Endodermal cell (in vitro differentiated cells): ENCODE results near the gene SLAMF6. TPM values are rescaled to one million over a fixed set of nuclear protein-coding genes. Genes with fewer than 3 reads are reported as not detected.
A peak's percentile ranks its signal among the peaks of the same experiment; 100 is the strongest.

Source experiments
- DNase-seq: peaks from one replicate; pipeline ENCODE4 v3.0.0-alpha.2; 2017
- H3K27ac ChIP-seq: 2 replicates; pipeline ENCODE4 v1.5.1; 2013; ENCODE audit warnings: mild to moderate bottlenecking, low read depth, low read length, moderate library complexity
- H3K27me3 ChIP-seq: 2 replicates; pipeline ENCODE4 v1.6.1; 2013; ENCODE audit warnings: mild to moderate bottlenecking, low read length, moderate library complexity; ENCODE audit not compliant: insufficient read depth, control insufficient read depth, poor library complexity, severe bottlenecking
- H3K36me3 ChIP-seq: 2 replicates; pipeline ENCODE4 v1.7.0; 2013; ENCODE audit warnings: mild to moderate bottlenecking, low read length, moderate library complexity; ENCODE audit not compliant: control insufficient read depth, insufficient read depth
- H3K4me1 ChIP-seq: one replicate; pipeline ENCODE4 v1.7.0; 2013; ENCODE audit warnings: low read length; ENCODE audit not compliant: control insufficient read depth, insufficient read depth
- H3K4me3 ChIP-seq: 2 replicates; pipeline ENCODE4 v1.5.1; 2013; ENCODE audit warnings: mild to moderate bottlenecking, low read length, moderate library complexity
- H3K9ac ChIP-seq: 2 replicates; pipeline ENCODE4 v1.6.1; 2013; ENCODE audit warnings: mild to moderate bottlenecking, low read length, moderate library complexity; ENCODE audit not compliant: poor library complexity, severe bottlenecking; ENCODE audit errors: extremely low read depth
- H3K9me3 ChIP-seq: 2 replicates; pipeline ENCODE4 v1.6.1; 2013; ENCODE audit warnings: mild to moderate bottlenecking, low read length, moderate library complexity; ENCODE audit not compliant: control insufficient read depth
- H3K27ac Mint-ChIP-seq: 2 replicates; pipeline ENCODE4 v1.8.0; 2020; ENCODE audit warnings: mixed read lengths
- H3K27me3 Mint-ChIP-seq: 2 replicates; pipeline ENCODE4 v1.8.0; 2021; ENCODE audit warnings: mild to moderate bottlenecking, mixed read lengths; ENCODE audit not compliant: insufficient read depth
- H3K36me3 Mint-ChIP-seq: 2 replicates; pipeline ENCODE4 v1.8.0; 2020; ENCODE audit warnings: low read depth, mixed read lengths
- H3K4me1 Mint-ChIP-seq: 2 replicates; pipeline ENCODE4 v1.8.0; 2020; ENCODE audit warnings: mixed read lengths
- H3K4me3 Mint-ChIP-seq: 2 replicates; pipeline ENCODE4 v1.8.0; 2020; ENCODE audit warnings: mild to moderate bottlenecking, moderate library complexity, mixed read lengths
- H3K9me3 Mint-ChIP-seq: 2 replicates; pipeline ENCODE4 v1.8.0; 2020; ENCODE audit warnings: mild to moderate bottlenecking, mixed read lengths
- WGBS, 2 experiments: methylation state at CpG; one replicate each; pipeline versions ENCODE4 v1.1.5 to v1.1.7; 2013; ENCODE audit warnings: missing lambda C conversion rate in 2 of 2, mixed read lengths in 1 of 2; ENCODE audit not compliant: insufficient coverage in 1 of 2, insufficient read length in 1 of 2; 5-methylcytosine and 5-hydroxymethylcytosine counted together
- total RNA-seq, 2 donors: library from RNA; stranded (reverse); fragmentation: NEBNext Ultra II Directional in 1 of 2; extraction: Animal tissue kit (Norgen Biotek cat#: 25700) in 1 of 2; gene quantifications; 2 replicates in 1 of 2; 3 replicates in 1 of 2; pipeline ENCODE4 v1.2.1, GENCODE V29; 2021
- TF ChIP-seq, protein P1 (sequence below): fragments of 200-600 bp; sonication (generic); conservative IDR thresholded peaks from 2 replicates; pipeline ENCODE4 v1.5.0; 2021; ENCODE audit warnings: antibody characterized with exemption, mild to moderate bottlenecking

The SLAMF6 gene
- total RNA-seq, 2 donors from 2014 or later, result not detected

DNA sequence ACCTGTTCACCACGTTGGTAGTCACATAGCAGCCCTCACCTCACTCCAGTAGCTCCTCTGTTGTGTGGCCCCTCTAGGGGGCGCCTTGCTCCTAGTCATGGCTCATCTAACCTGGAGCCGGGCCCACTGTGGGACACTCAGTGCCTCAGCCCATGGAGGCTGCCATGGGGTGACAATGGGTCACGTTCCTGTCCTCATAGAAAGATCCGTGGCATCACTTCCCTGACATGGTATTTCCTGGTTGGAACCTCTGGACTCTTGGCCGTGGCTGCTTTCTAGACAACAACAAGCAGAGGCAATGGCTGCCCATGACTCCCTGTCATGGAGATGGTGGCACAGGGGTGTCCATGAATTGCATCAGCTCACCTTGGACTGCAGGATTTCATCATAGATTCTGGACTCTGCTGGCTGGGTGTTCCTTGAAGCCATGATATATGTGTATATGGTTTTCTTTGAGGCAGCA is 27.5 kb upstream of the SLAMF6 start:
- WGBS, 2 experiments, result 85 to 86% methylated on average over 5 to 6 of the region's 6 CpGs

DNA sequence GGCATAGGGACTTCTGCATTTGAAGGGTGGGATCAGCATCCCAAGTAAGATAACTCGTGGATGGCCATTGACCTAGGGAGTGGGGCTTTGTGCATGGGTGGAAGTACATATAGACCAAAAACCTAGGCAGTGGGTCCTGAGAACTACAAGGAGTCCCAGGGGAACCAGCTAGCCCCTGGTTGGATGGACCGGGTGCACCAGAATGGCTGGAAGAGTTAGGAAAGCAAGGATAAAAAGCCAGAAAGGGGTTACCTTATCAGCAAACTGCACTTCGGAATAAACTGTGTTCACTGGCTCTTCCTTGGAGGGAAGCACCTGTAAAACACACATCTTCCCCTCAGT is 26.6 kb upstream of the SLAMF6 start:
- no peak overlapping the region for H3K4me3 Mint-ChIP-seq
- H3K27me3 ChIP-seq, result no peaks in the 10 kb centered on the region
- no peak overlapping the region for H3K27ac ChIP-seq
- no peak overlapping the region for H3K4me3 ChIP-seq
- no peaks in the 10 kb centered on the region for H3K4me1 ChIP-seq
- no peak overlapping the region for H3K9ac ChIP-seq
- no peaks in the 10 kb centered on the region for H3K9me3 ChIP-seq
- WGBS, 2 experiments, result 76 to 81% methylated on average over 2 to 3 of the region's 3 CpGs
- no peak overlapping the region for H3K27ac Mint-ChIP-seq
- H3K4me1 Mint-ChIP-seq, result peaks cover 8% of the 10 kb centered on the region
- H3K27me3 Mint-ChIP-seq, result no peaks in the 10 kb centered on the region
- TF ChIP-seq, protein P1, sequence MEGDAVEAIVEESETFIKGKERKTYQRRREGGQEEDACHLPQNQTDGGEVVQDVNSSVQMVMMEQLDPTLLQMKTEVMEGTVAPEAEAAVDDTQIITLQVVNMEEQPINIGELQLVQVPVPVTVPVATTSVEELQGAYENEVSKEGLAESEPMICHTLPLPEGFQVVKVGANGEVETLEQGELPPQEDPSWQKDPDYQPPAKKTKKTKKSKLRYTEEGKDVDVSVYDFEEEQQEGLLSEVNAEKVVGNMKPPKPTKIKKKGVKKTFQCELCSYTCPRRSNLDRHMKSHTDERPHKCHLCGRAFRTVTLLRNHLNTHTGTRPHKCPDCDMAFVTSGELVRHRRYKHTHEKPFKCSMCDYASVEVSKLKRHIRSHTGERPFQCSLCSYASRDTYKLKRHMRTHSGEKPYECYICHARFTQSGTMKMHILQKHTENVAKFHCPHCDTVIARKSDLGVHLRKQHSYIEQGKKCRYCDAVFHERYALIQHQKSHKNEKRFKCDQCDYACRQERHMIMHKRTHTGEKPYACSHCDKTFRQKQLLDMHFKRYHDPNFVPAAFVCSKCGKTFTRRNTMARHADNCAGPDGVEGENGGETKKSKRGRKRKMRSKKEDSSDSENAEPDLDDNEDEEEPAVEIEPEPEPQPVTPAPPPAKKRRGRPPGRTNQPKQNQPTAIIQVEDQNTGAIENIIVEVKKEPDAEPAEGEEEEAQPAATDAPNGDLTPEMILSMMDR, result no peak
- H3K36me3 ChIP-seq, result no peaks in the 10 kb centered on the region
- no peaks in the 10 kb centered on the region for H3K9me3 Mint-ChIP-seq
- no peak for DNase-seq
- H3K36me3 Mint-ChIP-seq, result no peaks in the 10 kb centered on the region

More for the DNA sequence above, 27.5 kb upstream of the SLAMF6 start:
- TF ChIP-seq, protein P1, result peak; percentile 73
- DNase-seq, result peak; percentile 81
- H3K27ac ChIP-seq, result no peak overlapping the region
- Mint-ChIP-seq H3K4me1 (peaks cover 8% of the 10 kb centered on the region), H3K27me3 (peaks cover 2% of the 10 kb centered on the region), H3K27ac (no peak overlapping the region), H3K9me3 (no peaks in the 10 kb centered on the region), H3K4me3 (no peak overlapping the region), H3K36me3 (no peaks in the 10 kb centered on the region)
- H3K27me3 ChIP-seq, result no peaks in the 10 kb centered on the region
- H3K9ac ChIP-seq, result no peak overlapping the region
- no peaks in the 10 kb centered on the region for H3K4me1 ChIP-seq
- no peaks in the 10 kb centered on the region for H3K36me3 ChIP-seq
- no peak overlapping the region for H3K4me3 ChIP-seq
- no peaks in the 10 kb centered on the region for H3K9me3 ChIP-seq

DNA sequence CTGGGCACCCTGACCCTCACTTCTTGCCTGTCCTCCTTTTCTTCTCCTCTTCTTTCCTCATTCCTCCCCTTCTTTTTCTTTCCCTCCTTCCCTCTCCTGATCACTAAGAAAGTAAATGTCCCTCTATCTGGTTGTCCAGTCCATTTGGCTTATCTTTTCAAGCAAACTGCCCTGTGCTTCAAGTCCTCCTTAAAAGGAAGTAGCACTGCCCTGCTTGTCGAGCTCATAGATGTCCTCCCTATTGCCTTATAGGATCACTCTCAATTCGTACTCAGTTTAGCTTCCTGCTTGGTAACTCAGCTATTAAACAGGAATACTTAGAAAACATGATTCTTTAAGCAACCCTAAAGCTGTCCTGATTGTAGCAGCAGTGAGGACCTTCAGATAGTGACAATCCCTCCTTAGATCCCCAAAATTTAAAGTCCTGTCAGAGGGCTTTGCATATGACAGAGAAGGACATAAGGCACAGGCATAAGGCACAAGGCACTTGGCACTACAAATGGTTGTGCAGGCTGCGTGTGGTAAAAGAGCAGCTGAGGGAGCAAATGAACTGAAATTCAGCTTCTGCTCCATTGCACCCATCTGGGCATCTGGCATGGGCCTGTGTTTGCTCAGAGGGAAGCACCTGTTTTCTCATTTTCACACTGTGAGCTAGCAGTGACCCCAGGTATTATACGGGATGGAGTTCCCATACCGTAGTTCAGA is 26.1 kb upstream of the SLAMF6 start:
- no peaks in the 10 kb centered on the region for H3K4me1 ChIP-seq
- 87 to 88% methylated on average over 5 of the region's 5 CpGs for WGBS, 2 experiments
- H3K27ac ChIP-seq, result no peak overlapping the region
- TF ChIP-seq, protein P1, result no peak
- no peak overlapping the region for H3K4me3 Mint-ChIP-seq
- H3K4me3 ChIP-seq, result no peak overlapping the region
- no peaks in the 10 kb centered on the region for H3K27me3 Mint-ChIP-seq
- no peaks in the 10 kb centered on the region for H3K9me3 Mint-ChIP-seq
- DNase-seq, result no peak
- no peak overlapping the region for H3K27ac Mint-ChIP-seq
- peaks cover 8% of the 10 kb centered on the region for H3K4me1 Mint-ChIP-seq
- no peaks in the 10 kb centered on the region for H3K36me3 Mint-ChIP-seq
- no peak overlapping the region for H3K9ac ChIP-seq
- H3K9me3 ChIP-seq, result no peaks in the 10 kb centered on the region
- no peaks in the 10 kb centered on the region for H3K27me3 ChIP-seq
- no peaks in the 10 kb centered on the region for H3K36me3 ChIP-seq
